Immature natural killer cell (primary cell): Measurements from ENCODE around the gene RIT1. TPM values are rescaled to one million over a fixed set of nuclear protein-coding genes. Genes with fewer than 3 reads are reported as not detected.
A peak's percentile ranks its signal among the peaks of the same experiment; 100 is the strongest.

Experiments used
- DNase-seq, 3 donors: peaks; one replicate each; pipeline ENCODE4 v3.0.0; 2022; ENCODE audit warnings: mixed read lengths in 1 of 3
- H3K27ac Mint-ChIP-seq, 6 donors: one replicate each; pipeline ENCODE4 v1.8.0; 2020; ENCODE audit warnings: mixed read lengths in 6 of 6, mild to moderate bottlenecking in 5 of 6, inconsistent platforms in 4 of 6, moderate library complexity in 3 of 6
- H3K27me3 Mint-ChIP-seq, 3 donors: one replicate each; pipeline ENCODE4 v1.8.0; 2020 to 2021; ENCODE audit warnings: low read depth in 3 of 3, mild to moderate bottlenecking in 3 of 3, mixed read lengths in 3 of 3, moderate library complexity in 3 of 3, inconsistent platforms in 1 of 3
- H3K36me3 Mint-ChIP-seq, 3 donors: one replicate each; pipeline ENCODE4 v1.8.0; 2020; ENCODE audit warnings: mixed read lengths in 3 of 3, inconsistent platforms in 2 of 3, mild to moderate bottlenecking in 2 of 3
- H3K4me1 Mint-ChIP-seq, 2 donors: one replicate each; pipeline ENCODE4 v1.8.0; 2020; ENCODE audit warnings: inconsistent platforms in 2 of 2, mild to moderate bottlenecking in 2 of 2, mixed read lengths in 2 of 2, moderate library complexity in 1 of 2
- H3K4me3 Mint-ChIP-seq, 5 donors: one replicate each; pipeline ENCODE4 v1.8.0; 2020; ENCODE audit warnings: mild to moderate bottlenecking in 5 of 5, mixed read lengths in 5 of 5, inconsistent platforms in 3 of 5, moderate library complexity in 3 of 5
- H3K9me3 Mint-ChIP-seq, 6 donors: one replicate each; pipeline ENCODE4 v1.8.0; 2020; ENCODE audit warnings: mild to moderate bottlenecking in 6 of 6, mixed read lengths in 6 of 6, inconsistent platforms in 4 of 6, moderate library complexity in 3 of 6
- polyA plus RNA-seq, 3 donors: library from polyadenylated mRNA; unstranded; fragments of 300-500 nt; fragmentation: Illumina TruSeq; gene quantifications; one replicate each; pipeline ENCODE4 v1.2.3, GENCODE V29; 2021

The RIT1 gene
- polyA plus RNA-seq, 3 donors from 2014 or later: 27.1 to 33.5 (median 29.0) TPM

GRCh38 chr1:155929057-155929456 is 17.9 kb upstream of the RIT1 start:
- H3K4me3 Mint-ChIP-seq: no peak overlapping the region
- no peaks in the 10 kb centered on the region for H3K9me3 Mint-ChIP-seq
- H3K27me3 Mint-ChIP-seq: no peaks in the 10 kb centered on the region
- peak overlapping the region in 1 of 6 donors; percentile 64 for H3K27ac Mint-ChIP-seq
- H3K4me1 Mint-ChIP-seq: peaks cover 26 to 37% of the 10 kb centered on the region in 2 donors
- DNase-seq: no peak
- peaks cover 20 to 39% (median 23%) of the 10 kb centered on the region in 3 donors for H3K36me3 Mint-ChIP-seq

- H3K36me3 Mint-ChIP-seq: peaks cover 37 to 63% (median 37%) of the 10 kb centered on the region in 3 donors
- H3K9me3 Mint-ChIP-seq: no peaks in the 10 kb centered on the region
- H3K4me3 Mint-ChIP-seq: no peak overlapping the region
- H3K27ac Mint-ChIP-seq: peak overlapping the region in 1 of 6 donors; percentile 2
- peaks cover 9 to 18% of the 10 kb centered on the region in 2 donors for H3K4me1 Mint-ChIP-seq
- no peaks in the 10 kb centered on the region for H3K27me3 Mint-ChIP-seq
- no peak for DNase-seq
These were observed 14.4 kb upstream of the RIT1 start for GRCh38 chr1:155925506-155925905.

GRCh38 chr1:155920717-155921116 is 9.6 kb upstream of the RIT1 start:
- no peak overlapping the region for H3K27ac Mint-ChIP-seq
- H3K4me1 Mint-ChIP-seq: no peaks in the 10 kb centered on the region
- H3K9me3 Mint-ChIP-seq: no peaks in the 10 kb centered on the region
- H3K27me3 Mint-ChIP-seq: peaks cover 0 to 3% (median 0%) of the 10 kb centered on the region in 3 donors
- DNase-seq: no peak
- no peak overlapping the region for H3K4me3 Mint-ChIP-seq
- H3K36me3 Mint-ChIP-seq: peaks cover 28 to 58% (median 39%) of the 10 kb centered on the region in 3 donors

- Mint-ChIP-seq H3K27me3 (peaks cover 0 to 4% (median 0%) of the 10 kb centered on the region in 3 donors), H3K36me3 (peaks cover 25 to 56% (median 36%) of the 10 kb centered on the region in 3 donors), H3K9me3 (no peaks in the 10 kb centered on the region), H3K27ac (no peak overlapping the region), H3K4me3 (no peak overlapping the region), H3K4me1 (no peaks in the 10 kb centered on the region)
- no peak for DNase-seq
These were observed 8.7 kb upstream of the RIT1 start for GRCh38 chr1:155919801-155920200.

- Mint-ChIP-seq H3K27me3 (peaks cover 0 to 4% (median 0%) of the 10 kb centered on the region in 3 donors), H3K9me3 (no peaks in the 10 kb centered on the region), H3K36me3 (peaks cover 29 to 62% (median 39%) of the 10 kb centered on the region in 3 donors), H3K4me1 (no peaks in the 10 kb centered on the region), H3K27ac (no peak overlapping the region), H3K4me3 (no peak overlapping the region)
- DNase-seq: no peak
These were observed 7.5 kb upstream of the RIT1 start for GRCh38 chr1:155918660-155919059.

GRCh38 chr1:155913969-155914757 is 3.0 kb upstream of the RIT1 start:
- peaks cover 17 to 45% (median 23%) of the 10 kb centered on the region in 3 donors for H3K36me3 Mint-ChIP-seq

GRCh38 chr1:155912056-155912536 is 947 bp upstream of the RIT1 start:
- Mint-ChIP-seq H3K27me3 (peaks cover 2 to 8% (median 2%) of the 10 kb centered on the region in 3 donors), H3K4me1 (peaks cover 20 to 27% of the 10 kb centered on the region in 2 donors), H3K4me3 (peak overlapping the region; percentile 56 to 97 (median 92)), H3K36me3 (peaks cover 13 to 39% (median 15%) of the 10 kb centered on the region in 3 donors), H3K27ac (peak overlapping the region; percentile 91 to 98 (median 96)), H3K9me3 (no peaks in the 10 kb centered on the region)
- DNase-seq: no peak

More at GRCh38 chr1:155913969-155914757, 3.0 kb upstream of the RIT1 start:
- no peak overlapping the region for H3K4me3 Mint-ChIP-seq
- H3K27ac Mint-ChIP-seq: peak overlapping the region in 2 of 6 donors; percentile 31 to 33
- DNase-seq: no peak
- no peaks in the 10 kb centered on the region for H3K9me3 Mint-ChIP-seq
- peaks cover 20 to 27% of the 10 kb centered on the region in 2 donors for H3K4me1 Mint-ChIP-seq
- H3K27me3 Mint-ChIP-seq: peaks cover 2 to 10% (median 2%) of the 10 kb centered on the region in 3 donors

GRCh38 chr1:155910621-155911121 is 478 bp downstream of the RIT1 start:
- H3K36me3 Mint-ChIP-seq: peaks cover 7 to 27% (median 10%) of the 10 kb centered on the region in 3 donors
- peaks cover 20 to 27% of the 10 kb centered on the region in 2 donors for H3K4me1 Mint-ChIP-seq
- peaks cover 2 to 7% (median 2%) of the 10 kb centered on the region in 3 donors for H3K27me3 Mint-ChIP-seq
- peak overlapping the region; percentile 91 to 98 (median 96) for H3K27ac Mint-ChIP-seq
- H3K9me3 Mint-ChIP-seq: no peaks in the 10 kb centered on the region
- peak in 2 of 3 donors; percentile 33 to 36 for DNase-seq
- peak overlapping the region; percentile 86 to 99 (median 96) for H3K4me3 Mint-ChIP-seq

- peaks cover 7 to 25% (median 9%) of the 10 kb centered on the region in 3 donors for H3K36me3 Mint-ChIP-seq
- no peak for DNase-seq
- peak overlapping the region; percentile 86 to 99 (median 96) for H3K4me3 Mint-ChIP-seq
- peaks cover 20 to 27% of the 10 kb centered on the region in 2 donors for H3K4me1 Mint-ChIP-seq
- H3K27ac Mint-ChIP-seq: peak overlapping the region; percentile 59 to 98 (median 92)
- H3K9me3 Mint-ChIP-seq: no peaks in the 10 kb centered on the region
- H3K27me3 Mint-ChIP-seq: peaks cover 2 to 6% (median 2%) of the 10 kb centered on the region in 3 donors
These were observed 1.3 kb downstream of the RIT1 start for GRCh38 chr1:155909894-155910293.

- H3K9me3 Mint-ChIP-seq: no peaks in the 10 kb centered on the region
- H3K4me3 Mint-ChIP-seq: no peak overlapping the region
- DNase-seq: no peak
- no peaks in the 10 kb centered on the region for H3K27me3 Mint-ChIP-seq
- peaks cover 9 to 31% (median 20%) of the 10 kb centered on the region in 3 donors for H3K36me3 Mint-ChIP-seq
- peaks cover 0 to 7% of the 10 kb centered on the region in 2 donors for H3K4me1 Mint-ChIP-seq
- peak overlapping the region in 1 of 6 donors; percentile 70 for H3K27ac Mint-ChIP-seq
These were observed 6.9 kb downstream of the RIT1 start for GRCh38 chr1:155904261-155904660.

GRCh38 chr1:155900161-155900560 is 11.0 kb downstream of the RIT1 start:
- Mint-ChIP-seq H3K4me1 (peaks cover 0 to 12% of the 10 kb centered on the region in 2 donors), H3K27ac (peak overlapping the region in 2 of 6 donors; percentile 29 to 77), H3K4me3 (no peak overlapping the region), H3K27me3 (no peaks in the 10 kb centered on the region), H3K36me3 (peaks cover 9 to 32% (median 23%) of the 10 kb centered on the region in 3 donors), H3K9me3 (no peaks in the 10 kb centered on the region)
- DNase-seq: no peak

GRCh38 chr1:155899683-155900082 is 11.5 kb downstream of the RIT1 start:
- Mint-ChIP-seq H3K4me3 (no peak overlapping the region), H3K36me3 (peaks cover 9 to 29% (median 22%) of the 10 kb centered on the region in 3 donors), H3K9me3 (no peaks in the 10 kb centered on the region), H3K27me3 (no peaks in the 10 kb centered on the region), H3K4me1 (peaks cover 0 to 11% of the 10 kb centered on the region in 2 donors), H3K27ac (peak overlapping the region in 3 of 6 donors; percentile 15 to 66 (median 24))
- DNase-seq: no peak

- Mint-ChIP-seq H3K27ac (peak overlapping the region in 2 of 6 donors; percentile 20 to 52), H3K4me3 (no peak overlapping the region)
These were observed 12.3 kb downstream of the RIT1 start for GRCh38 chr1:155898888-155899287.

GRCh38 chr1:155897746-155898145 is 13.4 kb downstream of the RIT1 start:
- no peak for DNase-seq
- Mint-ChIP-seq H3K27me3 (no peaks in the 10 kb centered on the region), H3K27ac (peak overlapping the region in 4 of 6 donors; percentile 34 to 82 (median 58)), H3K9me3 (no peaks in the 10 kb centered on the region), H3K4me3 (no peak overlapping the region), H3K36me3 (peaks cover 9 to 24% (median 17%) of the 10 kb centered on the region in 3 donors), H3K4me1 (peaks cover 12 to 18% of the 10 kb centered on the region in 2 donors)

More at GRCh38 chr1:155898888-155899287, 12.3 kb downstream of the RIT1 start:
- DNase-seq: no peak
- Mint-ChIP-seq H3K9me3 (no peaks in the 10 kb centered on the region), H3K36me3 (peaks cover 9 to 24% (median 17%) of the 10 kb centered on the region in 3 donors), H3K27me3 (no peaks in the 10 kb centered on the region), H3K4me1 (peaks cover 2 to 6% of the 10 kb centered on the region in 2 donors)
